A549 treated with CpdA at 1 μM for 4 hours (cell line): ENCODE results near the gene C2CD2. TPM values are rescaled to one million over a fixed set of nuclear protein-coding genes. Genes with fewer than 3 reads are reported as not detected.

Experiments used
- total RNA-seq: library from RNA; stranded (reverse); fragments of 200-300 nt; extraction: Qiagen RNA extraction; gene quantifications from 5 replicates; pipeline ENCODE4 v1.2.3, GENCODE V29; 2022; ENCODE audit warnings: low read depth

C2CD2 gene
- total RNA-seq: 10.8 to 12.0 TPM (median 11.0 TPM) in 5 replicates

GRCh38 chr21:41953831-41954653 is at the start of gene C2CD2:
Gene C2CD2, minus strand, starts transcription at chr21:41954018. Its CDS starts 370 bp downstream, at chr21:41953648.

GRCh38 chr21:41879190-41879998 is 74.4 kb downstream of the C2CD2 start, which contains the start of gene PRDM15:
Gene PRDM15, minus strand, starts transcription at chr21:41879344. Its CDS starts 18,981 bp downstream, at chr21:41860363.

Other genes starting within 250 kb of the C2CD2 start
- gene RIPK4, start 187.0 kb downstream of the C2CD2 start, total RNA-seq: 11.2 to 14.7 TPM (median 12.2 TPM) in 5 replicates
- 3.2 to 4.2 TPM (median 3.6 TPM) in 5 replicates for gene PRDM15, start 74.7 kb downstream of the C2CD2 start, total RNA-seq
- gene ZBTB21, start 56.3 kb upstream of the C2CD2 start, total RNA-seq: 4.8 to 7.4 TPM (median 5.6 TPM) in 5 replicates
- not detected in 5 replicates for gene UMODL1, start 117.3 kb upstream of the C2CD2 start, total RNA-seq